ENCODE data around the gene THRB.
A peak's percentile ranks its signal among the peaks of the same experiment; 100 is the strongest.

THRB gene

DNA sequence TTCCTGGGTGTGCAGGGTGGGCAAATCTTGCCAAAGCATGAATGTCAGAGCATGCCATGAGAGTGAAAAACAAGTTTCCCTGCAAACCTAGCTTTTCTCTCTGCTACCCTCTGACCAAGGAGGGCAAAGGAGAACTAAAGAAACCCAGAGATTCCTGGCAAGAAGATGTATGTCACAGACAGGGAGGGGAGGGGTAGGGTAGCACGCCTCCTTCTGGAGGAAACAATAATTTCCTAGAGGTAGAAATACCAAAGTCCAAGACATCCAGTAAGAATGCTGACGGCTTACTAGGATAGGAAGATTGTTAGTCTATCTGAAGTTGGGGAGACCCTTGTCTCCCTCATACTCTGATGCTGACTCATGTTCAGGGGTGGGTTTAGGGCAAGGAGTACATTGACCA is 345.6 kb downstream of the THRB start:
- Histone ChIP-seq H3K4me3 (no peak overlapping the region), H3K27ac (peak overlapping the region in 1 of 2 donors; percentile 14)
- TF ChIP-seq, protein P1, sequence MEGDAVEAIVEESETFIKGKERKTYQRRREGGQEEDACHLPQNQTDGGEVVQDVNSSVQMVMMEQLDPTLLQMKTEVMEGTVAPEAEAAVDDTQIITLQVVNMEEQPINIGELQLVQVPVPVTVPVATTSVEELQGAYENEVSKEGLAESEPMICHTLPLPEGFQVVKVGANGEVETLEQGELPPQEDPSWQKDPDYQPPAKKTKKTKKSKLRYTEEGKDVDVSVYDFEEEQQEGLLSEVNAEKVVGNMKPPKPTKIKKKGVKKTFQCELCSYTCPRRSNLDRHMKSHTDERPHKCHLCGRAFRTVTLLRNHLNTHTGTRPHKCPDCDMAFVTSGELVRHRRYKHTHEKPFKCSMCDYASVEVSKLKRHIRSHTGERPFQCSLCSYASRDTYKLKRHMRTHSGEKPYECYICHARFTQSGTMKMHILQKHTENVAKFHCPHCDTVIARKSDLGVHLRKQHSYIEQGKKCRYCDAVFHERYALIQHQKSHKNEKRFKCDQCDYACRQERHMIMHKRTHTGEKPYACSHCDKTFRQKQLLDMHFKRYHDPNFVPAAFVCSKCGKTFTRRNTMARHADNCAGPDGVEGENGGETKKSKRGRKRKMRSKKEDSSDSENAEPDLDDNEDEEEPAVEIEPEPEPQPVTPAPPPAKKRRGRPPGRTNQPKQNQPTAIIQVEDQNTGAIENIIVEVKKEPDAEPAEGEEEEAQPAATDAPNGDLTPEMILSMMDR (IDR thresholded peaks at IDR 0.05): no peak
- no peak for DNase-seq (ENCODE audit: low spot score)

DNA sequence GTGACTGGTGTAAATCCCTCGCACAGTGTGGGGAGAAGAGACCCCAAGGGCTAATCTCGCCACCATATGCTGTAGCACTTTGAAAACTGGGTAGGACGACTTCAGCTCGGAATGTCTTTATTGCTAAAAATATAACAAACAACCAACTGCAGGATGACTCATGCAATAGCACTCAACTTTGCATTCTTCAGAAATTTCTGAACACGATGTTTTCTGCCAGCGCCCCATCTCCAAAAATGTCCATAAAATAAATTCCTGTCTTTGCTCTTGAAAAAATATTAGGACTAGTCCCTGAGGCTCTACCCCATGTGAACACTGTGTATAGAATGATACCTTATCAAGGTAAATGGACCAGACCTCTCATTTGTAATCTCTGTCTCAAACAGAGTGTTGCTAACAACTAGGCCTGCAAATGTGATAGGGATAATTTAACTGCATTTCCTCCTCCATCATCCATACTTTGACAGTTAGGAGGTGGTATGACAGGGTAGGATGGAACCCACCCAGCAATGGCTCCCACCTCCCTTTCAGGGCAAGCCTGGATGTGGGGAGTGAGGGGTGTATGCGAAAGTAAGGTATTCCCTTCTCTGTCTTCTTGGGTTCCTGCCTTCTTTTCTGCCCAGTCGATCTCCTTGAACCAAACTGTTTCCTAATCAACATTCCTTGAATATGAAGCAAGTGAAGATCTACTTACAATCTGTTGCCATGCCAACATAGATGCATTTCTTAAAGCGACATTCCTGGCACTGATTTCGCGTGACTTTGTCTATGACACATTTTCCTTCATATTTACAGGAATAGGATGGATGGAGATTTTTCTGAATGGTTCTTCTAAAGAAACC is 348.4 kb downstream of the THRB start:
- TF ChIP-seq, protein P1 (IDR thresholded peaks at IDR 0.05): no peak
- DNase-seq (ENCODE audit: low spot score): no peak
- Histone ChIP-seq H3K4me3 (no peak overlapping the region), H3K27ac (peak overlapping the region; percentile 73 to 93)

DNA sequence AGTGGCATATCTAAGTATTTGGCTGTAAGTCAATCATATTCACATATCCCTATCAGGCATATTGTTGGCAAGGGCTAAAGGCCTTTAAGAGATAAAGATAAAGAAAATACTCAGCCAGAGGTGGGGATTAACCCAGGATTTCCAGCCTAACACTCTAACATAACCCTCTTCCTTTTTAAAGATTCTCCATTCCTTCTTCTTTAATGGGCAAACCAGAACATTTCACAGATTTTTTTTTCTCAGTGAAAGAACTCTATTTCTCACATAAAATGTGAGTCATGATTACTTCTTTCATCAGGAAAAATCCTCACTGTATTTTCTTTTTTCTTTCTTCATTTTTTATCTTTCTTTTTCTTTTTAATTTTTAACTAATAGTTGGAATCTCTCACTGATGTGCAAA is 349.2 kb downstream of the THRB start:
- H3K4me3 ChIP-seq: no peak overlapping the region
- DNase-seq (ENCODE audit: low spot score): no peak
- TF ChIP-seq, protein P1 (IDR thresholded peaks at IDR 0.05): no peak
- peak overlapping the region; percentile 73 to 93 for H3K27ac ChIP-seq

DNA sequence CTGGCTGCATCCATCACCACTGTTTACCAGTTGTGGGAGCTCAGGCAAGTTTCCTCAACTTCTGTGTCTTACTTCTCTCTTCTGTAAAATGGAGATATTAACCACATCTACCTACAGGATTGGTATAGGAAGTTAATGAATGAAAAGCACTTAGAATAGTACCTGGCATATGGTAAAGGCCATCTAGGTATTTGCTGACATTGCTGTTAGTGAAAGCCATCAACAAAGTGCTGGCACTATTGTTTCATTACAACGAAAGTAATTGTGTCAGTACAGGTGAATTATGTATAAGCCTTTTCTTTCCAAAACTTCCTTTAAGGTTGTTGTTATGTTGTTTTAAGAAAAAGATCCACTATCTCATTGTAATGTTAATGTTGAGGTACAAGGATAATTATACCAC is 352.5 kb downstream of the THRB start:
- DNase-seq (ENCODE audit: low spot score): no peak
- no peak overlapping the region for H3K4me3 ChIP-seq
- no peak overlapping the region for H3K27ac ChIP-seq
- TF ChIP-seq, protein P1 (IDR thresholded peaks at IDR 0.05): no peak

DNA sequence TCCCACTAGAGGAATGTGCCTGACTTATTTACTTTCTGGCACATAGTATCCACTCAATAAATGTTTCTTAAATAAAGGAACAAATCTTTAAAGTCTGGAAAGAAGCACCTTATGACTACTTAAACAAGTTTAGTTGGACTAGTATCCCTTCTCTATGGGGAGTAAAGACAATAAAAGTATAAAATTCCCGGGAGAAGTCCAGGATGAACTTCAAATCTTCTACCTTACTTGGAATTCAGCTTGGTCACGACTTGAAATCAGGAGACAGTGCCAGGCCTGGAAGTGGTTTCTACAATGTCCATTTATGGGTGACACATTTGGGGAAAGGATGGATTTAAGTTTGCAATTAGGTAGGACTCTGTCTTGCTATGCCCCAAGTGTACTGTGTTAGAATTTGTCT is 353.1 kb downstream of the THRB start:
- H3K4me3 ChIP-seq: no peak overlapping the region
- no peak for DNase-seq (ENCODE audit: low spot score)
- TF ChIP-seq, protein P1 (IDR thresholded peaks at IDR 0.05): no peak
- no peak overlapping the region for H3K27ac ChIP-seq

DNA sequence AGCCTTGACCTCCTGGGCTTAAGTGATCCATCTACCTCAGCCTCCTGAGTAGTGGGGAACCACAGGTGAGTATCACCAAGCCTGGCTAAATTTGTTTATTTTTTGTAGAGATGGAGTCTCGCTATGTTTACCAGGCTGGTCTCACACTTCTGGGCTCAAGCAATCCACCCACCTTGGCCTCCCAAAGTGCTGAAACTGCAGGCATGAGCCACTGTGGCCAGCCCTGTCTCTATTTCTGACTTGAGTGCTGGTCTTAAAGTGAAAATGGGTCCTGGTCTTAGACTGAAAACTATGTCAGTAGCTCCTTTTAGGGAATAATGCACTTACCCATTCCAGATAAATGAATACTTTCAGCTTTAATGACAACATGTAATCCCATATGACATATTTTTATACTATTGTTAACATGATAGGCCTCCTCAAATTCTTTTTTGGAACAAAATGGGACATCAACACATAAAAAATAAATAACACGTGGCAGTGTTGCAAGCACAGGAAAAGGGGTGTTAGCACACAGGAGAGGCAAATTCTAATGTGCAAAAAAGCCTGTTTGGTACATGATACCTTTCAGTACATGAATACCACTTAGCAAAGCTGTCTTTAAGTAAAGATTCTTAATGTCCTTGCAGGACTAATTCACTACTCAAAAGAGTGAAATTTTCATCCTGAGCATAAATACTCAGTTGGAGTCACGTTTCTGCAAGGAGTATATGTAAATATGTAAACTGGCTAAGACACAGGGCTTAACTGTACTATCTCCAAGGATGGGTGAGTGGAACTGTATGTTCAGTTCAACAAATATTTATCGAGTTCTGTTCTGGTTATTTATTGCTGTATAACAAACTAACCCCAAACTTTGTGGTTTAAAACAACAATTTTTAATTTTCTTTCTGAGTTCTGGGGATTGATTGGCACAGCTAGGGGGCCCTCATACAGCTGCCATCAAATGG is 354.9 kb downstream of the THRB start:
- TF ChIP-seq, protein P1 (IDR thresholded peaks at IDR 0.05): no peak
- no peak overlapping the region for H3K4me3 ChIP-seq
- DNase-seq (ENCODE audit: low spot score): no peak
- H3K27ac ChIP-seq: peak overlapping the region in 1 of 2 donors; percentile 26

Measured in coronary artery (tissue), 2 donors.